Measurements from ENCODE around the gene FATE1. TPM values are rescaled to one million over a fixed set of nuclear protein-coding genes. Genes with fewer than 3 reads are reported as not detected.

The FATE1 gene
- polyA plus RNA-seq, 1 donor from 2014 or later: not detected

- H3K4me2 ChIP-seq (ENCODE audit: low read length): no peak overlapping the region
Measured at GRCh38 chrX:151771726-151772125, 55.9 kb downstream of the FATE1 start.

More at GRCh38 chrX:151771726-151772125, 55.9 kb downstream of the FATE1 start:
- H3K9ac ChIP-seq (ENCODE audit: low read length): no peak overlapping the region
- no peaks in the 10 kb centered on the region for H3K79me2 ChIP-seq (replicated peaks; ENCODE audit: insufficient read depth, low read length)
- H2AFZ ChIP-seq (ENCODE audit: low read depth, low read length): no peak overlapping the region
- no peak for TF ChIP-seq EZH2 (IDR thresholded peaks at IDR 0.05; ENCODE audit: borderline replicate concordance, insufficient read depth, low read length, poor library complexity, severe bottlenecking)
- no peak for TF ChIP-seq REST (IDR thresholded peaks at IDR 0.05; ENCODE audit: borderline replicate concordance)
- no peak for TF ChIP-seq EP300 (conservative IDR thresholded peaks at IDR 0.05; ENCODE audit: poor library complexity, severe bottlenecking)
- TF ChIP-seq, protein P1, sequence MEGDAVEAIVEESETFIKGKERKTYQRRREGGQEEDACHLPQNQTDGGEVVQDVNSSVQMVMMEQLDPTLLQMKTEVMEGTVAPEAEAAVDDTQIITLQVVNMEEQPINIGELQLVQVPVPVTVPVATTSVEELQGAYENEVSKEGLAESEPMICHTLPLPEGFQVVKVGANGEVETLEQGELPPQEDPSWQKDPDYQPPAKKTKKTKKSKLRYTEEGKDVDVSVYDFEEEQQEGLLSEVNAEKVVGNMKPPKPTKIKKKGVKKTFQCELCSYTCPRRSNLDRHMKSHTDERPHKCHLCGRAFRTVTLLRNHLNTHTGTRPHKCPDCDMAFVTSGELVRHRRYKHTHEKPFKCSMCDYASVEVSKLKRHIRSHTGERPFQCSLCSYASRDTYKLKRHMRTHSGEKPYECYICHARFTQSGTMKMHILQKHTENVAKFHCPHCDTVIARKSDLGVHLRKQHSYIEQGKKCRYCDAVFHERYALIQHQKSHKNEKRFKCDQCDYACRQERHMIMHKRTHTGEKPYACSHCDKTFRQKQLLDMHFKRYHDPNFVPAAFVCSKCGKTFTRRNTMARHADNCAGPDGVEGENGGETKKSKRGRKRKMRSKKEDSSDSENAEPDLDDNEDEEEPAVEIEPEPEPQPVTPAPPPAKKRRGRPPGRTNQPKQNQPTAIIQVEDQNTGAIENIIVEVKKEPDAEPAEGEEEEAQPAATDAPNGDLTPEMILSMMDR (IDR thresholded peaks at IDR 0.05; ENCODE audit: poor library complexity, severe bottlenecking): no peak
- no peak for TF ChIP-seq SMC3 (conservative IDR thresholded peaks at IDR 0.05; ENCODE audit: poor library complexity)
- no peak for TF ChIP-seq RAD21 (conservative IDR thresholded peaks at IDR 0.05)
- no peak for TF ChIP-seq POLR2AphosphoS5 (IDR thresholded peaks at IDR 0.05)
- no peak for TF ChIP-seq TAF1 (IDR thresholded peaks at IDR 0.05; ENCODE audit: low read depth)
- TF ChIP-seq MXI1 (conservative IDR thresholded peaks at IDR 0.05; ENCODE audit: poor library complexity, severe bottlenecking): no peak
- H3K36me3 ChIP-seq (ENCODE audit: insufficient read depth, low read length): no peaks in the 10 kb centered on the region
- H3K9me3 ChIP-seq (ENCODE audit: low read length): no peaks in the 10 kb centered on the region
- no peak overlapping the region for H3K27ac ChIP-seq (ENCODE audit: low read length)
- H3K4me3 ChIP-seq (ENCODE audit: low read length): no peak overlapping the region
- no peaks in the 10 kb centered on the region for H3K27me3 ChIP-seq (ENCODE audit: insufficient read depth, low read depth, low read length)
- H4K20me1 ChIP-seq (ENCODE audit: insufficient read depth): no peaks in the 10 kb centered on the region
- no peaks in the 10 kb centered on the region for H3F3A ChIP-seq (ENCODE audit: insufficient read depth, low read length, poor library complexity, severe bottlenecking)
- no peaks in the 10 kb centered on the region for H3K9me2 ChIP-seq (ENCODE audit: insufficient read depth, low read length)

Other genes with a start within 250 kb of the FATE1 start
- not detected in 2 replicates for gene PASD1, start 152.4 kb upstream of the FATE1 start, polyA plus RNA-seq
- gene PRRG3, start 20.6 kb upstream of the FATE1 start, polyA plus RNA-seq: not detected in 2 replicates
- gene CNGA2, start 18.7 kb downstream of the FATE1 start, polyA plus RNA-seq: not detected in 2 replicates
- gene MAGEA4, start 196.9 kb downstream of the FATE1 start, polyA plus RNA-seq: not detected in 2 replicates